Endothelial cell (in vitro differentiated cells): Measurements from ENCODE around the gene FAM241A. TPM values are rescaled to one million over a fixed set of nuclear protein-coding genes. Genes with fewer than 3 reads are reported as not detected.

ENCODE experiments used
- DNase-seq: peaks from one replicate; pipeline ENCODE4 v3.0.0; 2021; ENCODE audit warnings: low spot score
- H3K27ac Mint-ChIP-seq: one replicate; pipeline ENCODE4 v1.8.0; 2021; ENCODE audit warnings: mixed read lengths, inconsistent platforms; ENCODE audit not compliant: unreplicated experiment
- H3K27me3 Mint-ChIP-seq: one replicate; pipeline ENCODE4 v1.8.0; 2021; ENCODE audit warnings: mild to moderate bottlenecking, moderate library complexity, mixed read lengths, inconsistent platforms; ENCODE audit not compliant: unreplicated experiment
- H3K36me3 Mint-ChIP-seq: one replicate; pipeline ENCODE4 v1.8.0; 2021; ENCODE audit warnings: mild to moderate bottlenecking, low read depth, mixed read lengths, inconsistent platforms; ENCODE audit not compliant: unreplicated experiment
- H3K4me1 Mint-ChIP-seq: one replicate; pipeline ENCODE4 v1.8.0; 2021; ENCODE audit warnings: mild to moderate bottlenecking, mixed read lengths, inconsistent platforms; ENCODE audit not compliant: unreplicated experiment
- H3K4me3 Mint-ChIP-seq: one replicate; pipeline ENCODE4 v1.8.0; 2021; ENCODE audit warnings: mild to moderate bottlenecking, mixed read lengths, inconsistent platforms; ENCODE audit not compliant: unreplicated experiment
- H3K9me3 Mint-ChIP-seq: one replicate; pipeline ENCODE4 v1.8.0; 2021; ENCODE audit warnings: mixed read lengths, inconsistent platforms; ENCODE audit not compliant: unreplicated experiment
- total RNA-seq: library from RNA; stranded (reverse); fragmentation: NEBNext Ultra II Directional; extraction: Animal tissue kit (Norgen Biotek cat#: 25700); gene quantifications from one replicate; pipeline ENCODE4 v1.2.1, GENCODE V29; 2021; ENCODE audit not compliant: unreplicated experiment
- TF ChIP-seq, protein P1 (sequence below): fragments of 200-600 bp; sonication (generic); IDR thresholded peaks from one replicate; pipeline ENCODE4 v1.5.0; 2021; ENCODE audit warnings: antibody characterized with exemption; ENCODE audit not compliant: unreplicated experiment

Gene FAM241A
- total RNA-seq, 1 donor from 2014 or later = 15.6 TPM

DNA sequence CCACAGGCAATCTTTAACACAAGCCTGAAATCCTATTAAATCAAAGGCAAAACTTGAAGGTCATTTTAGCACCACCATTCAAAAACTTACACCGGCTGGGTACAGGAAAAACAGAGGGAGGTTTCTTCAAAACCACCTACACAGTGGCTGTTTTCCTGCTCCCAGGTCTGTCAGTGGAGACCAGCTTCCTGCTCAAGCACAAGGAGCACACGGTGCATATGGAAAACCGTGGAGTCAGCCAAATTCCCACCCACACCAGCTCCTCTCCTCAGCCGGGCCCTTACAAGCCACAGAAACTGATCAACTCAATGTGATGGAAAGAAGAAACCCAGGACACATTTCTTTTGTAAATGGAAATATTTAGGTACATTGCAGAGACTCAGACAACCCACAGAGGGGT, 14.3 kb upstream of the FAM241A start:
- no peaks in the 10 kb centered on the region for H3K9me3 Mint-ChIP-seq
- H3K4me3 Mint-ChIP-seq = no peak overlapping the region
- peak overlapping the region; percentile 73 for H3K27ac Mint-ChIP-seq
- no peaks in the 10 kb centered on the region for H3K36me3 Mint-ChIP-seq
- peaks cover 36% of the 10 kb centered on the region for H3K4me1 Mint-ChIP-seq
- TF ChIP-seq, protein P1, sequence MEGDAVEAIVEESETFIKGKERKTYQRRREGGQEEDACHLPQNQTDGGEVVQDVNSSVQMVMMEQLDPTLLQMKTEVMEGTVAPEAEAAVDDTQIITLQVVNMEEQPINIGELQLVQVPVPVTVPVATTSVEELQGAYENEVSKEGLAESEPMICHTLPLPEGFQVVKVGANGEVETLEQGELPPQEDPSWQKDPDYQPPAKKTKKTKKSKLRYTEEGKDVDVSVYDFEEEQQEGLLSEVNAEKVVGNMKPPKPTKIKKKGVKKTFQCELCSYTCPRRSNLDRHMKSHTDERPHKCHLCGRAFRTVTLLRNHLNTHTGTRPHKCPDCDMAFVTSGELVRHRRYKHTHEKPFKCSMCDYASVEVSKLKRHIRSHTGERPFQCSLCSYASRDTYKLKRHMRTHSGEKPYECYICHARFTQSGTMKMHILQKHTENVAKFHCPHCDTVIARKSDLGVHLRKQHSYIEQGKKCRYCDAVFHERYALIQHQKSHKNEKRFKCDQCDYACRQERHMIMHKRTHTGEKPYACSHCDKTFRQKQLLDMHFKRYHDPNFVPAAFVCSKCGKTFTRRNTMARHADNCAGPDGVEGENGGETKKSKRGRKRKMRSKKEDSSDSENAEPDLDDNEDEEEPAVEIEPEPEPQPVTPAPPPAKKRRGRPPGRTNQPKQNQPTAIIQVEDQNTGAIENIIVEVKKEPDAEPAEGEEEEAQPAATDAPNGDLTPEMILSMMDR = no peak
- DNase-seq = no peak
- H3K27me3 Mint-ChIP-seq = no peaks in the 10 kb centered on the region

DNA sequence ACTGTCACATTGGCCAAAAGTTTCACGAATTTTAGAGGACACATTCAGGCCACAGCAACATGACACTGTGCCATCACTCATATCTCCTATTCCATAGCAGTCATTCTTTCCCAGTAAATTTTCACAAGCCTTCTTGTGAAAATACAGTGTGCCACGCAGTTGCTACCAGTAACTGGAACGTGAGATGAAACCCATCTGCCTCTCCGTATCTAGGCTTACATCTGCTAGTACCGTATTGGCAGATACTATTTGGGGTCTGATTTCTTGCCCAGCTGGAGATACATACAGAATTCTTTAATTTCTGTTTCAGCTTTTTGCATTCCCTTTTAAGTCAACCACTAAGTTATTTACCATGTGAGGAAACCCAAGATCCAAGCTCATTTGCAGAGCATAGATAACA, 8.7 kb upstream of the FAM241A start:
- H3K4me1 Mint-ChIP-seq = peaks cover 11% of the 10 kb centered on the region
- H3K36me3 Mint-ChIP-seq = no peaks in the 10 kb centered on the region
- no peak for DNase-seq
- TF ChIP-seq, protein P1 = no peak
- no peaks in the 10 kb centered on the region for H3K9me3 Mint-ChIP-seq
- no peaks in the 10 kb centered on the region for H3K27me3 Mint-ChIP-seq
- H3K4me3 Mint-ChIP-seq = no peak overlapping the region
- H3K27ac Mint-ChIP-seq = no peak overlapping the region

DNA sequence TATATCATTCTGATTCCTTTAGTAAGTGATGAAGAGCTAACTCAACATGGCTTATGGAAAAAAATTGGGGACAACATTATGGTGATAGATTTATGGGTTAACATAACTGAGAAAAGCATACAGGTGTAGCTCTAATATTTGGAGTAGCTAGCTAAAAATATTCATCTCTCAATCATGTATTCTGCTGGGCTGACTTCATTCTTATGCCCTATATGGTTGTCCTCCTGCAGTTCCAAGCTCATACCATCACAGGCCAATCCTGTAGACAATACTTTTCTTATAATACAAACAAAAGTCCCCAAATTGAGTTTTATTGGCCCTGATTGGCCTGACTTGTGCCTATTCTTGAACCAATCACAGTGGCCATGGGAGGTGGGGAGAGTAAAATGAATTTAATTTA, 6.7 kb upstream of the FAM241A start:
- H3K27me3 Mint-ChIP-seq = no peaks in the 10 kb centered on the region
- no peaks in the 10 kb centered on the region for H3K9me3 Mint-ChIP-seq
- H3K4me1 Mint-ChIP-seq = peaks cover 28% of the 10 kb centered on the region
- H3K27ac Mint-ChIP-seq = no peak overlapping the region
- no peak overlapping the region for H3K4me3 Mint-ChIP-seq
- no peak for DNase-seq
- peaks cover under 1% of the 10 kb centered on the region for H3K36me3 Mint-ChIP-seq
- TF ChIP-seq, protein P1 = no peak

DNA sequence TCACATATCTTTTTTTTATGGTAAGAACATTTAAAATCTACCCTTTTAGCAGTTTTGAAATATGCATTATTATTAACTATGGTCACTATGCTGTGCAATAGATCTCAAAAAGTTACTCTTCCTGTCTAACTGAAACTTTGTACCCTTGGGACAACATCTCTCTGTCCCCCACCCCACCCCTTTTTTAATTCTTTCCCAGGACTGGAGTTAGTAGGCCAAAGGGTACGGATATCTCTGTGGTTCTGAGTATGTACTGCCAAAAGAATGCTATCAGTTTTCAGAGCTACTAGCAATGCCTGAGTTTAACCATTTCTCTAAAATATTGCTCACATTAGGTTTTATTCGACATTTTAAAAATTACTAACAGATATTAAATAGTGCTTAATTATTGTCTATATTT, 4.7 kb upstream of the FAM241A start:
- H3K9me3 Mint-ChIP-seq = no peaks in the 10 kb centered on the region
- H3K36me3 Mint-ChIP-seq = peaks cover 3% of the 10 kb centered on the region
- peaks cover 44% of the 10 kb centered on the region for H3K4me1 Mint-ChIP-seq
- TF ChIP-seq, protein P1 = no peak
- no peak for DNase-seq
- peaks cover 2% of the 10 kb centered on the region for H3K27me3 Mint-ChIP-seq
- peak overlapping the region; percentile 99 for H3K27ac Mint-ChIP-seq
- H3K4me3 Mint-ChIP-seq = no peak overlapping the region

DNA sequence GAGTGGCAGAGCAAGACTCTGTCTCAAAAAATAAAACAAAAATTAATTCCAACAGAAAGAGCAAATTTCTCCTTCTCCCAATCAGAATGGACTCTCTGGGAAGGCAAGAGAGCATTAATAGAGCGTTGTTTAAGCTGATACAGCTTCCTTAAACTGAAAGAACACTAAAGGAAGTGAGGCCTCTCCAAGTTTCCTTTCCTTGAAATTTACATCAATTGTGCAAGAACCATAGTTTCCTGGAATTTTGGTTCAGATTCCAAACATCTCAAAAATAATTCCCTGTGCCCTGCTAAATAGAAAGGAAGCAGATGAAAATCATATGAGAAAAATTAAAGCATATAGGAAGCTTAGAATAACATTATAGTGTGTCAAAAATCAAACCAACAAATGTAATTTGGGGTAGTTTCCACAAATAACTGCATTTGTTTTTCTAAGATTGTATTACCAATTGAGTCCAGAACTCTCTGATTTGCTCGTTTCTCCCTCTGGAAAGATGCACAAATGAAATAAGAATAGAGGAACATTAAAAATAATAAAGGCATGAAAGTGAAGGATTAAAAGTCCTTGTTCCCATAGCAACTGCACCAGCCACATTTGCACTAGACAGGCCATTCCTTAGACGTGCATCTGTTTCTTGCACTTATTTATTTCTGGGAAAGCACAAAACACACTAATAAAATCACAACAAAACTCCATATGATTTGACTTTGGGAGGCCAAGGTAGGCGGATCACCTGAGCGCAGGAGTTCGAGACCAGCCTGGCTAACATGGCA, 3.7 kb upstream of the FAM241A start:
- H3K4me1 Mint-ChIP-seq = peaks cover 49% of the 10 kb centered on the region
- TF ChIP-seq, protein P1 = no peak
- peak overlapping the region; percentile 51 for H3K4me3 Mint-ChIP-seq
- H3K9me3 Mint-ChIP-seq = no peaks in the 10 kb centered on the region
- H3K27ac Mint-ChIP-seq = peak overlapping the region; percentile 99
- peaks cover 9% of the 10 kb centered on the region for H3K36me3 Mint-ChIP-seq
- no peak for DNase-seq
- H3K27me3 Mint-ChIP-seq = peaks cover 4% of the 10 kb centered on the region
